HepG2 (cell line): ENCODE results near the gene PPARA. TPM values are rescaled to one million over a fixed set of nuclear protein-coding genes. Genes with fewer than 3 reads are reported as not detected.
A peak's percentile ranks its signal among the peaks of the same experiment; 100 is the strongest.

ENCODE experiments used
- ADNP ChIP-seq: sonication (generic); formaldehyde crosslinking; IDR thresholded peaks from 2 replicates; pipeline ENCODE4 v1.4.0; 2020; ENCODE audit warnings: missing genetic modification reagents
- HNF1B ChIP-seq: sonication (generic); formaldehyde crosslinking; IDR thresholded peaks from 2 replicates; pipeline ENCODE4 v1.5.1; 2020; ENCODE audit warnings: mild to moderate bottlenecking, moderate library complexity, missing genetic modification reagents
- IRF1 ChIP-seq: sonication (generic); formaldehyde crosslinking; IDR thresholded peaks from 2 replicates; pipeline ENCODE4 v1.4.0; 2020; ENCODE audit warnings: low read depth, mild to moderate bottlenecking, missing genetic modification reagents
- ISL2 ChIP-seq: sonication (generic); formaldehyde crosslinking; IDR thresholded peaks from 2 replicates; pipeline ENCODE4 v1.5.0; 2020; ENCODE audit warnings: missing genetic modification reagents
- PATZ1 ChIP-seq: sonication (generic); formaldehyde crosslinking; IDR thresholded peaks from 2 replicates; pipeline ENCODE4 v1.4.0; 2020; ENCODE audit warnings: missing genetic modification reagents
- PAXIP1 ChIP-seq: sonication (generic); formaldehyde crosslinking; conservative IDR thresholded peaks from 2 replicates; pipeline ENCODE4 v1.4.0; 2020; ENCODE audit warnings: mild to moderate bottlenecking, missing genetic modification reagents, moderate library complexity
- RFXAP ChIP-seq: sonication (generic); formaldehyde crosslinking; IDR thresholded peaks from 2 replicates; pipeline ENCODE4 v1.4.0; 2020; ENCODE audit warnings: missing genetic modification reagents, borderline replicate concordance
- RNF219 ChIP-seq: sonication (generic); formaldehyde crosslinking; IDR thresholded peaks from 2 replicates; pipeline ENCODE4 v1.5.0; 2020; ENCODE audit warnings: mild to moderate bottlenecking, missing genetic modification reagents
- TCF12 ChIP-seq, 2 experiments: fragments of 450-650 bp in 1 of 2; sonication (generic) in 1 of 2; formaldehyde crosslinking in 1 of 2; IDR thresholded peaks; 2 replicates each; pipeline versions ENCODE4 v1.6.1 to v1.8.0; 2017 to 2022; ENCODE audit warnings: antibody characterized with exemption in 1 of 2, mild to moderate bottlenecking in 1 of 2, missing genetic modification reagents in 1 of 2, moderate library complexity in 1 of 2
- ZNF350 ChIP-seq: sonication (generic); formaldehyde crosslinking; IDR thresholded peaks from 2 replicates; pipeline ENCODE4 v1.4.0; 2020; ENCODE audit warnings: mild to moderate bottlenecking, low read depth, missing genetic modification reagents, borderline replicate concordance
- ZNF574 ChIP-seq: sonication (generic); formaldehyde crosslinking; IDR thresholded peaks from 2 replicates; pipeline ENCODE4 v1.4.0; 2020; ENCODE audit warnings: missing genetic modification reagents
- ZNF615 ChIP-seq: sonication (generic); formaldehyde crosslinking; IDR thresholded peaks from 2 replicates; pipeline ENCODE4 v1.5.0; 2020; ENCODE audit warnings: mild to moderate bottlenecking, missing genetic modification reagents, borderline replicate concordance
- polyA plus RNA-seq, 8 experiments: library from polyadenylated mRNA; depleted of rRNA in 3 of 8; stranded (reverse) in 7 of 8; unstranded in 1 of 8; fragments of >200 nt; fragmentation: Illumina TruSeq in 4 of 8; extraction: Trizol in 4 of 8; gene quantifications; 2 replicates each; pipeline versions ENCODE4 v1.2.1 to v1.2.3, GENCODE V29; 2011 to 2016; ENCODE audit warnings: low read depth in 4 of 8, missing spikeins in 1 of 8, mixed read lengths in 1 of 8; ENCODE audit not compliant: insufficient read depth in 1 of 8
- total RNA-seq, 5 experiments: library from RNA; depleted of rRNA; stranded (reverse); fragments of >200 nt; fragmentation: Illumina TruSeq; extraction: Trizol; gene quantifications; 2 replicates each; pipeline ENCODE4 v1.2.3, GENCODE V29; 2016; ENCODE audit warnings: low read depth in 1 of 5

Gene PPARA
- total and polyA plus RNA-seq, 2 of the 13 experiments (the other 11 are each of a cell fraction or from before 2014, with no cell fraction given): 18.2 to 24.7 TPM

GRCh38 chr22:46105494-46106278 lies 44.6 kb upstream of the PPARA start (continued):
- TF ChIP-seq PAXIP1: peak; percentile 80
- peak; percentile 87 for TF ChIP-seq PATZ1
- no peak for TF ChIP-seq TCF12 (IDR thresholded peaks at IDR 0.05)
- TF ChIP-seq TCF12 (CRISPR knock-in tag; IDR thresholded peaks at IDR 0.05): no peak
- peak; percentile 63; the same call in 1 of the 2 replicates for TF ChIP-seq HNF1B (CRISPR knock-in tag)
- TF ChIP-seq RFXAP (CRISPR knock-in tag): no peak
- TF ChIP-seq ADNP: peak; percentile 51; the same call in 1 of the 2 replicates
- TF ChIP-seq ZNF615: no peak
- TF ChIP-seq RNF219 (CRISPR knock-in tag): no peak
- peak; percentile 36; the same call in 1 of the 2 replicates for TF ChIP-seq ZNF574 (CRISPR knock-in tag)
- peak; percentile 70 for TF ChIP-seq ISL2
- 0 out of 2 replicates have a peak, but pooled peaks have one; percentile 27 for TF ChIP-seq IRF1 (CRISPR knock-in tag)
- TF ChIP-seq ZNF350 (CRISPR knock-in tag): no peak
